GM12878 (cell line): ENCODE data around the gene TRANK1. TPM values are rescaled to one million over a fixed set of nuclear protein-coding genes. Genes with fewer than 3 reads are reported as not detected.

Experiments
- ATAC-seq: fragments of 200-7000 bp; cut with Tn5 transposase; 3 replicates; pipeline ENCODE4 v1.9.1; 2020; ENCODE audit warnings: mild to moderate bottlenecking, moderate library complexity
- BruUV-seq: library from RNA; stranded (reverse); fragments of 400-500 nt; replicated peaks from 2 replicates; lab custom pipeline; 2021; lab: Mats Ljungman, UMichigan
- CTCF ChIA-PET: fragments of 300-600 bp; sonication (Branson Sonifier 250); formaldehyde crosslinking; extraction: SDS; loops from one replicate; lab custom pipeline; 2021; ENCODE audit warnings: inconsistent platforms; lab: Yijun Ruan, JAX
- POLR2A ChIA-PET: fragments of 350-600 bp; formaldehyde crosslinking; extraction: SDS; loops from one replicate; lab custom pipeline; 2021; ENCODE audit warnings: inconsistent platforms; lab: Charles Lee
- RAD21 ChIA-PET: fragments of 300-600 bp; sonication (Branson Sonifier 250); formaldehyde crosslinking; loops from one replicate; lab custom pipeline; 2023; ENCODE audit warnings: antibody characterized with exemption; ENCODE audit not compliant: unreplicated experiment; lab: Charles Lee
- SMC1A ChIA-PET: fragments of 300-600 bp; sonication (Branson Sonifier 250); formaldehyde crosslinking; loops from one replicate; lab custom pipeline; 2023; ENCODE audit not compliant: unreplicated experiment, uncharacterized antibody; lab: Charles Lee
- DNase-seq: peaks from one replicate; pipeline ENCODE4 v3.0.0-alpha.2; 2011; ENCODE audit warnings: low read depth, low spot score
- FAIRE-seq: peaks from 3 replicates; lab custom pipeline; 2011; peaks lifted over from hg19 to GRCh38; lab: Jason Lieb, UNC
- H2AFZ ChIP-seq: 2 replicates; pipeline ENCODE4 v1.6.0; 2011; ENCODE audit warnings: low read depth, low read length, control low read depth; ENCODE audit not compliant: control insufficient read depth
- H3K27ac ChIP-seq: 2 replicates; pipeline ENCODE4 v1.5.1; 2011; ENCODE audit warnings: control low read depth; ENCODE audit not compliant: control insufficient read depth, insufficient read depth
- H3K27me3 ChIP-seq, 2 experiments: replicated peaks in 1 of 2; 2 replicates each; pipeline versions ENCODE4 v1.6.0 to v1.6.1; 2011; ENCODE audit warnings: low read length in 1 of 2; ENCODE audit not compliant: control insufficient read depth in 2 of 2, insufficient read depth in 2 of 2
- H3K36me3 ChIP-seq, 2 experiments: 2 replicates each; pipeline ENCODE4 v1.5.1; 2011; ENCODE audit warnings: low read length in 1 of 2; ENCODE audit not compliant: control insufficient read depth in 2 of 2, insufficient read depth in 2 of 2
- H3K4me1 ChIP-seq: 2 replicates; pipeline ENCODE4 v1.6.1; 2011; ENCODE audit warnings: mild to moderate bottlenecking, low read length, moderate library complexity, mixed read lengths; ENCODE audit not compliant: control insufficient read depth, insufficient read depth
- H3K4me2 ChIP-seq: 2 replicates; pipeline ENCODE4 v1.6.0; 2011; ENCODE audit warnings: control low read depth; ENCODE audit not compliant: control insufficient read depth, insufficient read depth
- H3K4me3 ChIP-seq: fragments of 200-600 bp; sonication (generic); 2 replicates; pipeline ENCODE4 v1.5.1; 2016
- H3K79me2 ChIP-seq: 2 replicates; pipeline ENCODE4 v1.6.0; 2011; ENCODE audit warnings: low read length; ENCODE audit not compliant: control insufficient read depth, insufficient read depth
- H3K9ac ChIP-seq: 2 replicates; pipeline ENCODE4 v1.8.0; 2011; ENCODE audit warnings: low read length, control low read depth, mixed read lengths; ENCODE audit not compliant: control insufficient read depth, insufficient read depth
- H3K9me3 ChIP-seq: replicated peaks from 3 replicates; pipeline ENCODE4 v1.5.1; 2011; ENCODE audit warnings: mild to moderate bottlenecking, low read length; ENCODE audit not compliant: control insufficient read depth, insufficient read depth
- H4K20me1 ChIP-seq: 2 replicates; pipeline ENCODE4 v1.6.0; 2011; ENCODE audit not compliant: control insufficient read depth, insufficient read depth
- BCL11A ChIP-seq: IDR thresholded peaks from 2 replicates; pipeline ENCODE4 v1.6.1; 2011; ENCODE audit warnings: low read depth, low read length
- CBX5 ChIP-seq: sonication (generic); IDR thresholded peaks from 2 replicates; pipeline ENCODE4 v1.6.1; 2016; ENCODE audit warnings: low read depth, moderate library complexity, mild to moderate bottlenecking, inconsistent platforms
- GABPA ChIP-seq: IDR thresholded peaks from 2 replicates; pipeline ENCODE4 v1.6.1; 2014; ENCODE audit warnings: antibody characterized with exemption, low read depth, mild to moderate bottlenecking, inconsistent platforms
- IKZF2 ChIP-seq, 2 experiments: fragments of 450-650 bp; IDR thresholded peaks; 2 replicates each; pipeline ENCODE4 v1.6.1; 2017; ENCODE audit warnings: mild to moderate bottlenecking in 2 of 2, moderate library complexity in 2 of 2
- NFIC ChIP-seq: IDR thresholded peaks from 2 replicates; pipeline ENCODE4 v1.6.1; 2012; ENCODE audit warnings: low read depth, mild to moderate bottlenecking, inconsistent platforms, low read length, moderate library complexity
- PAX5 ChIP-seq: IDR thresholded peaks from 2 replicates; pipeline ENCODE4 v1.6.1; 2011; ENCODE audit warnings: low read depth, low read length, borderline replicate concordance
- PAX8 ChIP-seq: fragments of 450-650 bp; IDR thresholded peaks from 2 replicates; pipeline ENCODE4 v1.6.1; 2017; ENCODE audit warnings: mild to moderate bottlenecking, moderate library complexity
- POLR2AphosphoS5 ChIP-seq: IDR thresholded peaks from 2 replicates; pipeline ENCODE4 v1.6.1; 2011; ENCODE audit warnings: mild to moderate bottlenecking, low read length, inconsistent platforms
- POU2F2 ChIP-seq: IDR thresholded peaks from 3 replicates; pipeline ENCODE4 v1.6.1; 2011; ENCODE audit warnings: low read depth, mild to moderate bottlenecking, low read length, borderline replicate concordance
- SMAD5 ChIP-seq: IDR thresholded peaks from 2 replicates; pipeline ENCODE4 v1.6.1; 2016; ENCODE audit warnings: antibody characterized with exemption, low read depth
- STAT1 ChIP-seq: fragments of 450-650 bp; conservative IDR thresholded peaks from 2 replicates; pipeline ENCODE4 v1.6.1; 2014; ENCODE audit warnings: antibody characterized with exemption, mild to moderate bottlenecking
- ZNF384 ChIP-seq: IDR thresholded peaks from 2 replicates; pipeline ENCODE4 v1.6.1; 2012; ENCODE audit warnings: low read depth, mild to moderate bottlenecking, low read length, improper control_type of control experiment, borderline replicate concordance
- WGBS: methylation state at CpG from one replicate; pipeline ENCODE4 v1.1.6; 2016; ENCODE audit warnings: low lambda C conversion rate; ENCODE audit not compliant: insufficient replicate concordance, insufficient coverage; ENCODE audit errors: missing lambda C conversion rate; 5-methylcytosine and 5-hydroxymethylcytosine counted together
- in situ Hi-C: fragments of 300-500 bp; cut with MboI; formaldehyde crosslinking; loops from 9 replicates; pipeline ENCODE4 v1.14.3; 2018; ENCODE audit warnings: mixed read lengths
- intact Hi-C: fragments of 100-400 bp; cut with micrococcal nuclease; formaldehyde crosslinking; loops from one replicate; pipeline ENCODE4 v1.14.2; 2022; ENCODE audit not compliant: unreplicated experiment
- polyA plus RNA-seq, 11 experiments: library from polyadenylated mRNA; depleted of rRNA in 4 of 11; unstranded in 6 of 11; stranded (reverse) in 5 of 11; fragments of >200 nt; fragmentation: Nextera tagmentation in 4 of 11; fragmentation: Illumina TruSeq in 1 of 11; extraction: Ambion mirVana in 4 of 11; extraction: Trizol in 1 of 11; gene quantifications; 1 replicate in 1 of 11; 2 replicates in 10 of 11; pipeline versions ENCODE4 v1.2.1 to v1.2.3, GENCODE V29; 2011 to 2016; ENCODE audit warnings: inconsistent platforms in 2 of 11, missing spikeins in 2 of 11, low read depth in 1 of 11
- total RNA-seq, 4 experiments: library from RNA; depleted of rRNA in 3 of 4; stranded (reverse); fragments of >200 nt in 3 of 4; fragmentation: Illumina TruSeq in 1 of 4; extraction: Trizol in 1 of 4; gene quantifications; 2 replicates each; pipeline versions ENCODE4 v1.2.1 to v1.2.3, GENCODE V29; 2013 to 2021

The TRANK1 gene
- total and polyA plus RNA-seq, 10 of the 15 experiments (the other 5 are each of a cell fraction or from before 2014, with no cell fraction given): 0.46 to 8.8 (median 1.1) TPM

DNA sequence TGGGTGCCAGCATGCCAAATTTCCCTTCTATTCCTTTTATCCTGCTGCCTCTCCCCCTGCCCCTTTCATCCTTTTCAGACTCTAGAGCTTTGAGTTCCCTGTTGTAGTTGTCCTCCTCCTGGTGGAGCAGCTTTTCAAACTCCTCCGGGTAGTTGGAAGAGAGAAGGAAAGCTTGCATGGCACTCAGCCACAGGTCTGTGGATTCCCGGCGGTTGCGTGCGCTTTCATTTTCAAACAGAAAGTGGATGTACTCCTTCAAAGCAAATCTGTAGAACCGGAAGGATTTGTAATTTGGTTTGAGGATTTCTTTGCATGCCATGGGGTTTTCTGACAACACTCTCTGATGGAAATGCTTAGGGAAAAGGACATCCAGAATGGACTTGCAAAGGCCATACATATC lies 112.4 kb downstream of the TRANK1 start:
- FAIRE-seq: no peak
- CTCF ChIA-PET: no interaction called here
- Histone ChIP-seq H2AFZ (no peak overlapping the region), H3K4me1 (no peaks in the 10 kb centered on the region), H3K36me3 (no peaks in the 10 kb centered on the region), H3K27me3 (no peaks in the 10 kb centered on the region), H3K9ac (no peak overlapping the region), H3K27ac (no peak overlapping the region)
- intact Hi-C loops: no loop called here
- SMC1A ChIA-PET: interaction anchor here (1.1 kb wide), 1 partner anchor 126 kb away, joined by 5 read pairs; no protein-coding TSS in a partner anchor
- RAD21 ChIA-PET: interaction anchor here (1.0 kb wide), 1 partner anchor 126 kb away, joined by 4 read pairs; no protein-coding TSS in a partner anchor
- no TSS peak for BruUV-seq
- 89% methylated on average over 6 of the region's 6 CpGs for WGBS
- TF ChIP-seq IKZF2 (IDR thresholded peaks at IDR 0.05): no peak
- no peak for TF ChIP-seq PAX5
- TF ChIP-seq GABPA: no peak
- no peak for TF ChIP-seq SMAD5
- no peak for TF ChIP-seq POLR2AphosphoS5
- no peak for TF ChIP-seq BCL11A
- no peak for TF ChIP-seq PAX8
- TF ChIP-seq STAT1: no peak
- TF ChIP-seq NFIC: no peak
- no peak for TF ChIP-seq POU2F2
- TF ChIP-seq CBX5: no peak
- no peak for TF ChIP-seq ZNF384
- TF ChIP-seq, all 136 proteins: peak for 0
- ATAC-seq (no peak), DNase-seq (no peak)
- Histone ChIP-seq H4K20me1 (no peaks in the 10 kb centered on the region), H3K4me2 (no peak overlapping the region), H3K4me3 (no peak overlapping the region), H3K79me2 (no peaks in the 10 kb centered on the region), H3K9me3 (no peaks in the 10 kb centered on the region)
- POLR2A ChIA-PET: no interaction called here
- in situ Hi-C loops: no loop called here
